LHCN-M2 (cell line): Measurements from ENCODE around the gene CCDC192. TPM values are rescaled to one million over a fixed set of nuclear protein-coding genes. Genes with fewer than 3 reads are reported as not detected.
"Not testable (repeated sequence)": the region's sequence is repeated elsewhere in the genome, so short reads cannot be mapped to it uniquely, and the experiment has no call there.

Experiments used
- DNase-seq: peaks from one replicate; pipeline ENCODE4 v3.0.0-alpha.2; 2012; ENCODE audit warnings: low read depth
- polyA plus RNA-seq: library from polyadenylated mRNA; unstranded; fragments of >200 nt; gene quantifications from one replicate; pipeline ENCODE4 v1.2.1, GENCODE V29; 2012; ENCODE audit warnings: missing spikeins
- total RNA-seq: library from RNA; depleted of rRNA; stranded (reverse); fragments of >200 nt; gene quantifications from 2 replicates; pipeline ENCODE4 v1.2.3, GENCODE V29; 2014; rRNA removed

Gene CCDC192, protein sequence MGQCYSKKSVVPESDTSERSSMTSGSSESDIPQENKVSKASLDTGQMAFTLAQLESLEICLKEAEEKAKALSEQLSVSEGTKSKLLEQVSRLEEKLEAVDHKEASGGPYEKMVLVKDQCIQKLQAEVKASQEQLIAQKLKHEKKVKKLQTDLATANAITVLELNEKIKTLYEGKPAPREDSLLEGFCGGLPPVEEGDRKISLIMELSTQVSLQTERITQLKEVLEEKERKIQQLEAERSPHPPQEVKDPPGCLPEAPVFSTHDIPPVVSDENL
- total RNA-seq, result not detected in 2 replicates
- 0.19 TPM for polyA plus RNA-seq

DNA sequence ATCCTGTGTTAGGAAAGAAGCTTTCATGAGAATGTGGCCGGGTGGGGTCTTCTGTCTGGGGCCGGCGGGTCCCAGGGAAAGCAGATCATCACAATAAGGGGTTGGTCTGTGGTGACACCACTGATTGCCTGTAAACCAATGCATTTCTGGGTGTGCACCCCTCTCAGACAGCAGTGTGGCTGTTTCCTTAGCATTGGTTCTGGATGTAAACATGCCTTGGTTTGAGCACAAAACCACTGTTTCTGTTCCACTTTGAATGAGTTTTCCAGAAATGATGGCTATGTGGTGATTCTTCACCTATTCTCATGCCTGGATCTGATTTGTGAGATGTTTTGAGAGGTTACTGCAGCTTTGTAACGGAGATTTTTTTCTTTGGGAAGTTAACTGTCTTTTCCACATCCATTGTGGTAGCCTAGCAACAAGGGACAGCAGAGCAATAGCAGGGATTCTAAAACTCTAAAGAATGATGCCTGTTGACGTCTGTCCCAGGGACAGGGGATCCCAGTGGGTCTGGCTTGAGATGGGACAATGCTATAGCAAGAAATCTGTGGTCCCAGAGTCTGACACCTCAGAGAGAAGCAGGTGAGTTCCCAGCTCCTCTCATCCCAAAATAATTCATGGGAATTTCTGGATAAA, at the start of gene CCDC192:
CCDC192 (plus strand) TSS at position 466 of the 636 bp plus-strand sequence; CDS start at position 521, 55 bp downstream.
- DNase-seq, result no peak

DNA sequence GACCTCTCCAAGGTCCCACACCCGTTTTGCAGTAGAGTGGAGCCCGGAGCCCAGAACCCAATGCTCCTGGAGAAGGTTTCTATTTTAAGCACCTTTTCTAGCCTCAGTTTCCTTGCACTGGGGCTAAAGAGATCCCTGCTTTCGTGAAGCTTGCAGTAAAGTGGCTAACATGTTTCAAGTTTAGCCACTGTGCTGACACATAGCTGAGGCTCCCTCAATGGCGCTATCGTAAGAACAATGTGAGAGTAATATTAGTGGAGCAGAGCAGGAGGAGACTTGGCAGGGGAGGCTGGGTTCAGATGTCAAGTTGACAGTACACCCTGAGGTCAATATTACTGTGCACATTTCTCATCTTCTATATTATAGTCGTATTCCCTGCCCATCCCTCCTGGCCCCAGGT, 46.4 kb upstream of the CCDC192 start:
- no peak for DNase-seq

DNA sequence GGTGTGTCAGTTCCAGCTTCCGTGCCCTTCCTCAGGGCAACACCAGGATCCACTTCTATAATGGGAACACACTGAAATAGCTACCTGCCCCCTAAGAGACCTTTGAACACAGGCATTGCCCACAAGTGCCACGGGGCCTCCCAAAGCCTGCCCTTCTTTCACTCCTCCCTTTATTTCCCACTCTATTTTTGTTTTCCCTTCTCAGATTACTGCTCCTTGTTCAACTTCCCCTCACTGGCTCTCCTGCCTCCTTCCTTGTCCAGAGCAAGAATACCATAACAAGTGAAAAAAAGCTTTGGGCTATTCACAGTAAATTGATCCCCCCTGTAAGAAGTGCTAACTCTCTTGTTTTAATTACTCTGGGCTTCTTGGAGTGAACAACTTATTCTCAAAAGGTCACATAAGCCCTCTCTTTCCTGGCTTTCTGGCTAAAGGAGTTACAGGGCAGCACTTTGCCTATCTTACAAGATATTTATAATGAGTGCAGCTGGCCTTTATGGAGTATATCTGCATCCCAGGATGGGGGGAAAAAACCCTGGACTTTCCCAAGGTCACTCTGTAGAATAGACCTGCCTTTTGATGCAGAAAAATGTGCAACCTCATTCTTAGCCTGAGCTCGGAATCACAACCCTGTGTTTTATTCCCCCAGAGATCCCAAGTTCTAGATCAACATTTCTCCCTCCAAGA, 43.0 kb upstream of the CCDC192 start:
- no peak for DNase-seq

DNA sequence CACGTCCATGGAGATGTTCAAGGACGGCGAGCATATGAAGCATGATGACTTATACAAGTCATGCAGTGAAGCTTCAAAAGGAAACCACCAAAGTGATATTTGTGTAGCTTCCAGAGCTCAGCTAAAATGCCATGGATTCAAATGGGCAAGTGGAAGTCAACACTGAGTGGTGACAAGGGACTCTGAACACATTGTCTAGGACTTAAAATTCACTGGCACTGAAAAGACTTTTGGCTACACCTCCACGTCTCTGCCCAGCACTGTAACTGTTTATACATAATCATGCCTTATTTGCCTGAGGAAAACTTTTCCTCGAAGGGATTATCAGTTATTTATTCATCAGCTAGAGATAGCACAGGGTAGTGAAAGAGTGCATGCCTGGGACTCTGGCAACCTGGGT, 39.1 kb upstream of the CCDC192 start:
- no peak for DNase-seq

DNA sequence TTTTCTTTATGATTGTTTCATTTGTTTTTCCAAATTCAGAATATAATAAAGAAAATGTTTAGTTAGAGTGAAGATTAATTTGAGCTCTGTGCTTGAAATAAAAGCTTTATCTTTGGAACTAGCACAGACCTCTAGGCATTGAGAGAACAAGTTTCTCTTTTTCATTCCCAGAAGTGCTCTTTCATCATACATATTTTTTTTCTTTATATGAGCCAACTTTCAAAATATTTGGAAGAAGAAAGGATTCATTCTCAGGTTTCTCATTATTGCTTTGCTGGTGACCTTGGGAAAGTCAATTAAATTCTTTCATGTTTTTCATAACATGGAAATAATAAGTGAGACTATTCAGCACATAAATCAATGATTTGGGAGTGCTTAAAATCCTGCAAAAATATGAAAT, 37.5 kb upstream of the CCDC192 start:
- DNase-seq, result no peak

DNA sequence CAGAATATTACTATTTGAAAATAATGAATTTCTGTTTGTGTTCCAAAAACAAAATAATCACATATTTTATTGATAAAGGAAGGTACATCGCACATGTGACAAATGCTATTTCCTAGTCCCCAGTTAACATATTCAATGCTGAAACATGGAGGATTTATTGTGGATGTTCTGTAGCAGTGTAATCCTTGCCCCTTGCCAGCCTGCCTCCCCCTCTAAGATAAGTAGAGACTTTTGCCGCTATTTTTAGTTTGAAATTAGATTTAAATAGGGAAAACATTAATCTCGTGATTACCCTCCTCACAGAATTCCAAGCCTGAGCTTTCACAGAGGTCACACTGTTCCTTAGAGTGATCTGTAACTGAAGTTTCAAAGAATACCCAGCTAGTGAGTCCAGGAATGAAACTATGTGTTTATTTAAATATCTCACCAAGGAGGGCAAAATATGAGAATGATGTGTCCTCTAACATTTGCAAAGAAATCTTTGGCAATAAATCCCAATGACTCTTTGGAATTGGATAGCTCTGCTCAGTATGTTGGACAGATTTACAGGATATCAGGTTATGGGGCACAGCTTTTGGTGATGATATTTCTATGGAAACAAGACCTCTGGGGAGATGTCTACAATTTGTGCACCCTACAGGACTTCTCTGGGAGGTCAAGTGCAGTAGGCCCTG, 37.0 kb upstream of the CCDC192 start:
- DNase-seq, result peak; percentile 6

DNA sequence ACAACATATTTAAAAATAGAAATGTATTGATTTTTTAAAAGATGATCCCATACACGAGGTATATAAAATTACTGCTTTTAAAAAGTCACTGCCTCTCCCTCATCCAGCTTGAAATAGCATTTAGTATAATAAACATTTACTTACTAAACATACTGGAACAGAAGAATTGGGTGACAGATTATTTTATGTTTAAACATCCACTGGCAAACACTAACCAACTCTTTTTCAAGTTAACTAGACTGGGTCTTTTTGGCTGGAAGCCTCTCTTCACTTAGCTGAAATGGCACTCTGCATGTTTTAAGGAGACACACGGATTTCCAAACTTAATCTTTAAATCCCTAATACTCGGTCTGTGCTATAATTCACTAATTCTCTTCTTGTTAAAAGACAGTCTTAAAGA, 35.3 kb upstream of the CCDC192 start:
- no peak for DNase-seq

DNA sequence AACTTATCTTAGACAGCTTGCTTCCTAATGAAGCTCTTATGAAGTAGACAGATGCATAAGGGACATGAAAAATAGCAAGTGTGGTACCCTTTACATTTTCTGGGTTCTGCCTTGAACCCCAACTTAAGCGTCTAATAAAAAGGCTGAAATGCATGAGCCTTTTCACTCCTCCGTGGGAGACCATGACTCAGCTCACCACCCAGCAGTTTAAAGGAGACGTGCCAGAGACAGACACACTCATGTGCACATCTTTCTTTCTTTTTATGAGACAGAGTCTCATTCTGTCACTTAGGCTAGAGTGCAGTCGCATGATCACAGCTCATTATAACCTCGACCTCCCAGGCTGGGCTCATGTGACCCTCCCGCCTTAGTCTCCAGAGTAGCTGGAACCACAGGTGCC, 32.0 kb upstream of the CCDC192 start:
- peak; percentile 3 for DNase-seq

DNA sequence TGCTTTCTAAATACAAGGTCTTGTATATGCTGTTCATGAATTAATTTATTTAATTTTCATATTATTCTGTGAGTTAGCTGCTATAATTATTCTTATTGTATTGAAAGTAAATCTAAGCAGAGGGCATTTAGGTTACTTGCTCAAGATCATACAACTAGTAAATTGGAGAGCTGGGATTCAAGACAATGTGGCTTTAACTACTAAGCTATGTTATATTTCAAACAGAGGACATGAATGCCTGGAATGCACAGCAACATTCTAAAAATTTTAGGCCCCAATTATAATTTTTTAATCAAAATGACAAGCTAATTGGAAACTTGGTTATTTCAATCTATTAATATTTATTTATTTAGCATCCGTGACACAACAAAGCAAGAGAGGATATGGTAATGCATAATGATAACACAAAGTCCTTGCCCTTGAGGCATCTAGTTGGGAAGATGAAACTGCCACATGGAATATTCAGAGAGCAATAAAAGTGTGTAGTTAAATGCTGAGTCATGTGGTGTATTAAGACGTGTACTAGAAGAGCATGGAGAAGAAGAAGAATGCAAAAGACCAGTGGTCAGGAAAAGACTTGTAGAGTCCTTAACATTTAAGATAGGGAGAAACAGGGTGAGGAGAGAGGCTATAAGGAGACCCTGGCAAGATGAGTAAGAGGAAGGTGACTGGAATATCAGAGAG, 29.9 kb upstream of the CCDC192 start:
- DNase-seq, result no peak

DNA sequence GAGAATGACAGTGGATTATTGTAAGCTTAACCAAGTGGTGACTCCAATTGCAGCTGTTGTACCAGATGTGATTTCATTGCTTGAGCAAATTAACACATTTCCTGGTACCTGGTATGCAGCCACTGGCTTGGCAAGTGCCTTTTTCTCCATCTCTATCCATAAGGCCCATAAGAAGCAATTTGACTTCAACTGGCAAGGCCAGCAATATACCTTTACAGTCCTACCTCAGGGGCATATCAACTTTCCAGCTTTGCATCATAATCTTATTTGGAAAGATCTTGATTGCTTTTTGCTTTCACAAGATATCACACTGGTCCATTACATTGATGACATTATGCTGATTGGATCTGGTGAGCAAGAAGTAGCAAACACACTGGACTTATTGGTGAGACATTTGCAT, 26.2 kb upstream of the CCDC192 start:
- not testable (repeated sequence) for DNase-seq

DNA sequence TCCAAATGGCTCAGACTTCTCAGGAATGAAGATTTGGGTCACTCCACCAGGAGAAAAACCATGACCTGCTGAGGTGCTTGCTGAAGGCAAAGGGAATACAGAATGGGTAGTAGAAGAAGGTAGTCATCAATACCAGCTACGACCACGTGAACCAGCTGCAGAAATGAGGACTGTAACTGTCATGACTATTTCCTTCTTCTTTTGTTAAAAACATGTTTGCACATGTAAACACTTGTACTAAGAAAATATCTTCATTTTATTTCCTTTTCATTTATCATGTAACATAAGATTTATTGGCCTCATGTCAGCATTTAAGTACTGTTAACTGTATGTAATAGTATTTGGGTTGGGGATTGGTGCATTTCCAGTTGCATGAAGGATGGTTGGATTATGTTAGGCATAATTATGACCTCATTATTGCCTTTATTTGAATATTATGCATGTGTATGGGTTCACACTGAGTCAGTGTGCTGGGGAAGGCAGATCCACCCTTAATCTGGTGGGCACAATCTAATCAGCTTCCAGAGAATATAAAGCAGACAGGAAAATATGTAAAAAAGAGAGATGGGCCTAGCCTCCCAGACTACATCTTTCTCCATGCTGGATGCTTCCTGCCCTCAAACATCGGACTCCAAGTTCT, 23.4 kb upstream of the CCDC192 start:
- not testable (repeated sequence) for DNase-seq

DNA sequence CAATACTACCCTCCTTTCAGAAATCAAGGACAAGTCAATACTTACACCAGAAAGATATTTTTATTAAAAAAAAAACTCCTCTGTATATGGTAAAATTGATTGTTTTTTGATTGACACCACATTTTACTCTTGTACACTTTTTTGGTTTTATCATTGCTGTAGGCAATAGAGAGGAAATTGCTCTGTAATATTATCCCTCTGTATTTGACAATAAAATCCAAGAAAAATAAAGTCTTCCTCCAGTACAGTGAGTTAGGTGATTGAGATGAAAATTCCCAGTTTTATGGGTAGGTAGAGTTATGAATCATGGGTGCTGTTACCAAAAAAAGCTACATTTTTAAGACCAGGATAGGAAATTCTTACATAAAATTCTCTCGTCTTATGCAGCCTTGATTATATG, 22.6 kb upstream of the CCDC192 start:
- no peak for DNase-seq

DNA sequence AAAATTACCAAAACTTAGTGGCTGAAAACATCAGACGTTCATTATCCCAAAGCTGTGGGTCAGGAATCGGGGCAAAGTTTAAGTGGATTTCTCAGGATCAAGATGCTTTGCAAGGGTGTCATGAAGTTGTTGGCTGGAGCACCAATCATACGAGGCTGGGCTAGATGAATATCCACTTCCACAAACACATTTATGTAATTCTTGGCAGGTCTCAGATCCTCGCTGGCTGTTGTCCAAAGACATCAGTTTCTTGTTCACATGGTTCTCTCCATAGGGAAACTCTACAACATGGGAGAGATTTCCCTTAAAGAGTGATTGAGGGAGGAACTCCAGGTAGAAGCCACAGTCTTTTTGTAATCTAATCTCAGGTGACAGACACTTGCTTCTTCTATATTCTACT, 20.2 kb upstream of the CCDC192 start:
- no peak for DNase-seq

DNA sequence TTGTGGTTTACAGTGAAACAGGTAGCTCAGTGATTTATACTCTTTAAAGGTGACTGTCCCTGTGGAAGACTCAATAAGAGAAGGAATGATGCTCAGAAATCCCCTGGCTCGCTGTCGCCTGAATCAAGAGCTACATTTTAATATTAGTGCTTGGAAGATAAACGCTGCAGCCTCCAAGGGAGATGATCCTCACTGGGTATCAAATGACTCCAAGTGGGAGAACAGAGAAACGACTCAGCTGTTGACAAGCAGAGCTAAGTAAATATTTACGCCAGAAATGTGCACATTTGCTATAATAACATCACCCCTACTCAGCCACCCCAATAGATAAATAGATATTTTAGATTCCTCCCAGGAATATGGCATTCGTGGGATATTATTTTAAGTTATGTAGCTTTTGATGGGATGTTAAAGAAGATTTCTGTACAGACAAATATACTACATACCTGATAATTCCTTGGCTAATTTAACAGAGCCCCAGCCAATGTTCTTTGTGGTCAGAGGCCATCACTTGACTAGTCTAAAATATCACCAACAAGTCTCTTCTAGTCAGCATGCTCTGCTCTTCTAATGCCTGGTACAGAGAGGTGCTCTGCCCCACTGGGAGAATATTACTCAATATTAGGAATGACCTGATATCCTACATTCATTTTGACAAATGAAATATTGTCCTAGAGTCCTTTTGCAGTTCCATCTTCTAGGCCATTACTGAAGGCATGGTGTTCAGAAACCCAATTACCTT, 18.3 kb upstream of the CCDC192 start:
- DNase-seq, result peak; percentile 17

DNA sequence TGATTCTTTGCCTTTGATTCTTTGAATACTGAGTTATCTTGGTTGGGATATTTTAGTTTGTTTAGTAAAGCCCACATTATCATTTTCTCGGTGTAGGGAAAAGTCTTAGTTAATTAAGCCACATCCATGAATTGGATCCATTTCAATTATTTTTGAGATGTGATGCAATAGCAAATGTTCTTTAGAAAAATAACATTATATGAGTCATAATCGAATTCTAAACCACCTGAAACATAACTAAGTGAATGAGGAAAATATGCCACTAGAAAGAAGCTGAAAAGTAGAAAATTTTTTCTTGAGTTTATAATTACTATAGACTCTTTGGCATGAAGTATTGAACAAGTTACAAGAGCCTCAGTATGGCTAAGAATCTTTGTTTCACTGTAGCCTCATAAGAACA, 17.5 kb upstream of the CCDC192 start:
- DNase-seq, result peak; percentile 4

DNA sequence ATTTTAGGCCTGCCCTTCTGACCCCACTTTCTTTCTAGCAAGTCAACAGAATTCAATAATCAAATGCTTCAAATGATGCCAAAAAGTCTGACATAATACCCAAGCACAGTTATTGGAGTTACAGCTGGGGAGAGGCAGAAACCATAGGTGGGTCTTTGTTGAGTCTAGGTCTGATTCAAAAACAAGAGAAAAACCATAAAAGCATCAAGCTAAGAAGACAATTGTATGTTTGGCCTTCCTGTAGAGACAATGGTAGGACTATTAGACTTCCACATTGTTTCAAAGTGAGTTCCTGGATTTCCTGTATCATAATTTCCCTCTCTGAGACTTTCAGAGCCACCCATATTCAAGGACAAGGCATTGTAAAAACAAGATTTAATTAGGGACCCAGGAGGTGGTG, 16.8 kb upstream of the CCDC192 start:
- no peak for DNase-seq

DNA sequence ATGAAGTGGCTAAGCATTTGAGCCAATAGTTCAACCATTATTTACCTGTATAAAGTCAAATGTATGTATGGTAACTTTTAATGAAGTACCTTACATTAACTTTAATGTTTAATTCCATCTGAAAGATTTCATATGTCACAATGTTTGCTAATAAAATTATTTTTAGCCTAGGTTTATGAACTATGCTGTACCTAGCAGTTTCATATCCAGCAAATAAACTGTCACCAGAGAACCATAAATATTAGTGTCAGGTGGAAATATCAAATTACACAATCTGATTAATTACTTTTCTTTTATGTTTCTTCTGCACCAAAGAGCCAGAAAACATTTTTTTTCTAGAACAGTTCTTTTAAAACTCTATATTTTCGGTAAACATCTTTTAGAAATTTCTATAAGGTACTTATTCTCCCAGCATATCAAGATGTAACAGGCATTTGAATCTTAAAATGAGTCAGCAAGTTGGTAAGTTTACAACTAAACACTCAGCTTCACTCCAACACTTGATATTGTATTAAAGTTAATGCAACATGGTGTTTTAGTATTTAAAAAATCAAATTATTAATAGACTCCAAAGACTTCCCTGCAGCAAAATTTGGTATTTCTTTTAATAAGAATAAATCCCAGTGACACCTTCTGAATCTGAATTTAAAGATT, 8.5 kb upstream of the CCDC192 start:
- DNase-seq, result no peak

DNA sequence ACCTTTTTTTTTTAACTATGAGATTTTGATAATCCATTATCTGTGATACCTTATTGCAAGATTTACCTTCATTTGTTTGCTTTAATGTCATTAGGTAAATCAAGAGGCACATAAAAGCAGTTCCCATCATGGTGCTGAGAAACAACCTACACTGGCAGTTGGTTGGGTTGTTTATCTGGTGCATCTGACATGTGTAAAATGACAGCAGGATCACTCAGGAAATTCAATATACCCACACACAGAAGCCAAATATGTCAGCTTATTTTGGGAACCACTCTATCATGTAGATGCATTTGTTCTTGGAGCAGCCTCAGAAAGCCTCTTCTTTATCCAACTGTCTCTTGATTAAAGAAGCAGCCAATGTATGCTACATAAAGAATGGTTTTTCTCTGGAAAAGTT, 7.8 kb upstream of the CCDC192 start:
- DNase-seq, result no peak

DNA sequence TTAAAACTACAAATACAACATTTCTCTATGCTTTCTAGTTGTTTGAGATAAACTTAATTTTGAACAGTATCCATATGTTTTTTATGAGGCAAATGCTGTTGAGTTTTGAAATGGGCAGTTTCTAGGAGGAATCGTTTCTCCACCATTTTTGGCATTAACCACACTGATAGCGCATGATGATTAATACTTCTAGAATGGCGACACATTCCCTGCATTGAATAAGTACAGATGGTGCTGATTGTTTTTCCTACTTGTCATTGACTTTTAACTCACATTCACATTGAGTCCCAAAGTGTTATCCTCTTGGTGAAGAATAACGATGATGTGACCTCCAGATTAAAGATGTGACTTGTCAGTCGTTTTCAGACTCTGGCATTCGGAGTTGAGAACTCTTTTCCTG, 6.5 kb upstream of the CCDC192 start:
- DNase-seq, result peak; percentile 30
